Stomach (tissue), 9 donors: ENCODE measurements around the gene TM9SF4. TPM values are rescaled to one million over a fixed set of nuclear protein-coding genes. Genes with fewer than 3 reads are reported as not detected.
"Not testable (repeated sequence)": the region's sequence is repeated elsewhere in the genome, so short reads cannot be mapped to it uniquely, and the experiment has no call there.

ENCODE experiments used
- DNase-seq, 2 donors: peaks; one replicate each; pipeline versions ENCODE4 v3.0.0 to v3.0.0-alpha.2; 2013 to 2019
- H3K27ac ChIP-seq, 5 donors: fragments of 200-600 bp in 4 of 5; sonication (generic) in 4 of 5; one replicate each; pipeline ENCODE4 v1.5.1; 2013 to 2019; ENCODE audit warnings: mild to moderate bottlenecking in 1 of 5, moderate library complexity in 1 of 5
- H3K27me3 ChIP-seq, 3 donors: fragments of 200-600 bp; sonication (generic); one replicate each; pipeline ENCODE4 v1.5.1; 2017 to 2019; ENCODE audit warnings: mixed run types in 1 of 3
- H3K36me3 ChIP-seq, 4 donors: fragments of 200-600 bp; sonication (generic); 1 replicate in 3 of 4; 2 replicates in 1 of 4; pipeline ENCODE4 v1.5.1; 2016 to 2019
- H3K4me1 ChIP-seq, 4 donors: fragments of 200-600 bp; sonication (generic); one replicate each; pipeline ENCODE4 v1.5.1; 2016 to 2019
- H3K4me3 ChIP-seq, 4 donors: fragments of 200-600 bp; sonication (generic) in 3 of 4; one replicate each; pipeline ENCODE4 v1.5.1; 2016 to 2019; ENCODE audit warnings: mild to moderate bottlenecking in 1 of 4
- H3K9me3 ChIP-seq, 4 donors: fragments of 200-600 bp; sonication (generic); one replicate each; pipeline ENCODE4 v1.5.1; 2016 to 2019
- CTCF ChIP-seq, 7 experiments: fragments of 450-650 bp in 4 of 7; fragments of 200-600 bp in 3 of 7; sonication (generic) in 3 of 7; IDR thresholded peaks; one replicate each; pipeline ENCODE4 v1.5.1; 2016 to 2019; ENCODE audit warnings: antibody characterized with exemption in 7 of 7, control low read depth in 2 of 7, mild to moderate bottlenecking in 1 of 7
- EP300 ChIP-seq: sonication (generic); formaldehyde crosslinking; IDR thresholded peaks from one replicate; pipeline ENCODE4 v1.6.1; 2017; ENCODE audit warnings: antibody characterized with exemption
- POLR2A ChIP-seq, 4 donors: fragments of 450-650 bp; IDR thresholded peaks; one replicate each; pipeline ENCODE4 v1.6.1; 2016; ENCODE audit warnings: antibody characterized with exemption in 4 of 4, control low read depth in 2 of 4, mild to moderate bottlenecking in 1 of 4, moderate library complexity in 1 of 4
- POLR2AphosphoS5 ChIP-seq, 3 donors: sonication (generic); formaldehyde crosslinking; IDR thresholded peaks; one replicate each; pipeline ENCODE4 v1.6.1; 2016; ENCODE audit warnings: antibody characterized with exemption in 3 of 3
- WGBS, 5 donors: extraction: QIAGEN DNeasy Blood & Tissue Kit in 3 of 5; methylation state at CpG; one replicate each; pipeline versions ENCODE4 v1.1.5 to v1.1.7; 2013 to 2018; 5-methylcytosine and 5-hydroxymethylcytosine counted together
- intact Hi-C: fragments of 100-400 bp; cut with DNase I; formaldehyde crosslinking; loops from one replicate; pipeline ENCODE4 v1.15.1; 2023; ENCODE audit warnings: low total_unique reads
- polyA plus RNA-seq, 3 donors: library from polyadenylated mRNA; stranded (reverse); fragments of 200-250 nt; gene quantifications; one replicate each; pipeline ENCODE4 v1.2.3, GENCODE V29; 2013
- total RNA-seq, 5 donors: library from RNA; depleted of rRNA; stranded (reverse); fragments of >200 nt; gene quantifications; one replicate each; pipeline versions ENCODE4 v1.1.0 to v1.2.3, GENCODE V29; 2014 to 2016
- donor health status: healthy with polysubstance abuse.
- donor health status: Bipolar disorder and iron deficiency.
- donor health status: healthy.

Gene TM9SF4
- total and polyA plus RNA-seq, 8 donors = 6.7 to 50.8 (median 21.9) TPM

GRCh38 chr20:32115211-32115767, 5.8 kb downstream of the TM9SF4 start:
- peaks cover 35 to 82% (median 61%) of the 10 kb centered on the region in 4 donors for H3K4me1 ChIP-seq
- no peak overlapping the region for H3K4me3 ChIP-seq
- H3K9me3 ChIP-seq = no peaks in the 10 kb centered on the region
- peaks cover 0 to 9% (median 5%) of the 10 kb centered on the region in 4 donors for H3K36me3 ChIP-seq
- no peak for DNase-seq
- TF ChIP-seq POLR2AphosphoS5 (IDR thresholded peaks at IDR 0.05) = no peak
- TF ChIP-seq CTCF (IDR thresholded peaks at IDR 0.05) = no peak
- TF ChIP-seq EP300 = no peak
- no peak for TF ChIP-seq POLR2A (IDR thresholded peaks at IDR 0.05)
- H3K27ac ChIP-seq = peak overlapping the region in 1 of 5 donors; percentile 13
- WGBS, 5 donors = 53 to 60% (median 59%) methylated on average over 5 of the region's 5 CpGs
- intact Hi-C loops = no loop called here
- no peaks in the 10 kb centered on the region for H3K27me3 ChIP-seq

GRCh38 chr20:32116079-32116521, 6.6 kb downstream of the TM9SF4 start:
- H3K27ac ChIP-seq = no peak overlapping the region
- 61 to 73% (median 70%) methylated on average over 6 of the region's 6 CpGs for WGBS, 5 donors
- intact Hi-C loops = no loop called here
- TF ChIP-seq CTCF (IDR thresholded peaks at IDR 0.05) = no peak
- TF ChIP-seq POLR2AphosphoS5 (IDR thresholded peaks at IDR 0.05) = no peak
- no peak for TF ChIP-seq POLR2A (IDR thresholded peaks at IDR 0.05)
- no peak for TF ChIP-seq EP300
- H3K9me3 ChIP-seq = no peaks in the 10 kb centered on the region
- peaks cover 0 to 9% (median 5%) of the 10 kb centered on the region in 4 donors for H3K36me3 ChIP-seq
- DNase-seq = no peak
- H3K27me3 ChIP-seq = no peaks in the 10 kb centered on the region
- H3K4me1 ChIP-seq = peaks cover 27 to 74% (median 53%) of the 10 kb centered on the region in 4 donors
- H3K4me3 ChIP-seq = no peak overlapping the region

- DNase-seq, H3K36me3 ChIP-seq, H3K27ac ChIP-seq, H3K27me3 ChIP-seq, intact Hi-C loops, H3K4me3 ChIP-seq, H3K9me3 ChIP-seq: not testable (repeated sequence)
- H3K4me1 ChIP-seq = peaks cover 20 to 67% (median 46%) of the 10 kb centered on the region in 4 donors
- 79 to 94% (median 94%) methylated on average over 6 of the region's 6 CpGs for WGBS, 5 donors
Observed at GRCh38 chr20:32116796-32117195, 7.3 kb downstream of the TM9SF4 start.

GRCh38 chr20:32118427-32118826, 8.9 kb downstream of the TM9SF4 start:
- intact Hi-C loops, H3K4me3 ChIP-seq, H3K27ac ChIP-seq, H3K27me3 ChIP-seq, DNase-seq, H3K9me3 ChIP-seq, H3K36me3 ChIP-seq: not testable (repeated sequence)
- peaks cover 4 to 52% (median 34%) of the 10 kb centered on the region in 4 donors for H3K4me1 ChIP-seq
- 92 to 97% (median 95%) methylated on average over 5 of the region's 5 CpGs for WGBS, 5 donors

- intact Hi-C loops = no loop called here
- H3K4me1 ChIP-seq = peaks cover 4 to 39% (median 24%) of the 10 kb centered on the region in 4 donors
Observed at GRCh38 chr20:32119734-32120133, 10.2 kb downstream of the TM9SF4 start.

GRCh38 chr20:32121908-32122307, 12.4 kb downstream of the TM9SF4 start:
- Histone ChIP-seq H3K4me1 (peaks cover 4 to 19% (median 12%) of the 10 kb centered on the region in 4 donors), H3K36me3 (peaks cover 0 to 12% (median 9%) of the 10 kb centered on the region in 4 donors)
- H3K9me3 ChIP-seq, H3K27ac ChIP-seq, intact Hi-C loops, H3K4me3 ChIP-seq, H3K27me3 ChIP-seq, DNase-seq: not testable (repeated sequence)
- 98 to 100% methylated on average over 4 to 21 of the region's 31 CpGs; no CpG with 5 or more reads in 3 of the 5 donors for WGBS, 5 donors

More at GRCh38 chr20:32119734-32120133, 10.2 kb downstream of the TM9SF4 start:
- peaks cover 5 to 9% (median 5%) of the 10 kb centered on the region in 4 donors for H3K36me3 ChIP-seq
- H3K9me3 ChIP-seq = no peaks in the 10 kb centered on the region
- TF ChIP-seq POLR2AphosphoS5 (IDR thresholded peaks at IDR 0.05) (no peak), EP300 (no peak), CTCF (IDR thresholded peaks at IDR 0.05) (no peak), POLR2A (IDR thresholded peaks at IDR 0.05) (no peak)
- WGBS, 5 donors = 88 to 98% (median 91%) methylated on average over 2 of the region's 2 CpGs
- no peak overlapping the region for H3K4me3 ChIP-seq
- DNase-seq = no peak
- H3K27me3 ChIP-seq = no peaks in the 10 kb centered on the region
- H3K27ac ChIP-seq = no peak overlapping the region
